Measurements from ENCODE around the gene COLEC12.

- TF ChIP-seq CTCF (conservative IDR thresholded peaks at IDR 0.05; ENCODE audit: low read length) (no peak), EZH2phosphoT487 (IDR thresholded peaks at IDR 0.05; ENCODE audit: borderline replicate concordance) (no peak)
Observed at GRCh38 chr18:446941-447560, 53.5 kb downstream of the COLEC12 start.
